Fibroblast of skin of left quadriceps (primary cell): ENCODE data around the gene LAPTM4A.
A peak's percentile ranks its signal among the peaks of the same experiment; 100 is the strongest.

Source experiments
- DNase-seq, 2 experiments: peaks; one replicate each; pipeline ENCODE4 v3.0.0-alpha.2; 2013; ENCODE audit warnings: low read depth in 2 of 2

LAPTM4A gene

DNA sequence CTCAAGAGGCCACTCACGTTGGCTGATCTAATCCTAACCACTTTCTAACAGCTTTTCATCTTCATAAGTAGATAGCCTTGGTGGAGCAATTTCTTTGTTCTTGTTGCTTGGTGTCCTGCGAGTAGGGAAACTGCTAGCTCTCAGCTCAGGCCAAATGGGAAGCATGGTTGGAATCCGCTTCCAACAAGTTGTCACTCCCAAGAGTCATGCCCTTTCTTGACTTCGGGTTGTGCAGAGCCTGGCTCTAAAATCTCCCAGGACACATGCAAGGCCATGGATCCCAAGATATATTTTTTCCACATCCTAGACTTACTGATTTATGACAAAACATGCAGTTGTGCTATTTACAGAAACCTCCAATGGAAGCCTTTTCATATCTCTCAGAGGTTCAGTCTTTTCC, 31.7 kb downstream of the LAPTM4A start:
- no peak for DNase-seq

GRCh38 chr2:20018601-20019152, 32.8 kb downstream of the LAPTM4A start:
- no peak for DNase-seq

DNA sequence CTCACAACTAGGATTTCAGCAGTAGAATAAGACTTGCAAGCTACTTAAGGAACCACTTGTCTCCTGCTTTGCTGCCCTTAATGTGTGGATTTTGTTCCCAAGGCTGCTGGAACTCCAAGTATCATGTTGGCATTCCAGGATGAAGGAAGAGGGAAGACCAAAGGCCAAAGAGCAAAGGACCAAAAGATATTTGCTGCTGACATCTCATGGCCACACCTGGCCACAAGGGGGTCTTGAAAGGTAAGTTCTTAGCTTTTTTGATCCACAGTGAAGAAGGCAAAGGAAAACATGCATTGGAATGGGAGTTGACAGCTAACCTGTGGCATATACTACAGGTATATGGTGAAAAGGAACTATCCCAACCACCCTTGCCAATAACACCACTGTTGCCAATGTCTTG, 35.1 kb downstream of the LAPTM4A start:
- no peak for DNase-seq

DNA sequence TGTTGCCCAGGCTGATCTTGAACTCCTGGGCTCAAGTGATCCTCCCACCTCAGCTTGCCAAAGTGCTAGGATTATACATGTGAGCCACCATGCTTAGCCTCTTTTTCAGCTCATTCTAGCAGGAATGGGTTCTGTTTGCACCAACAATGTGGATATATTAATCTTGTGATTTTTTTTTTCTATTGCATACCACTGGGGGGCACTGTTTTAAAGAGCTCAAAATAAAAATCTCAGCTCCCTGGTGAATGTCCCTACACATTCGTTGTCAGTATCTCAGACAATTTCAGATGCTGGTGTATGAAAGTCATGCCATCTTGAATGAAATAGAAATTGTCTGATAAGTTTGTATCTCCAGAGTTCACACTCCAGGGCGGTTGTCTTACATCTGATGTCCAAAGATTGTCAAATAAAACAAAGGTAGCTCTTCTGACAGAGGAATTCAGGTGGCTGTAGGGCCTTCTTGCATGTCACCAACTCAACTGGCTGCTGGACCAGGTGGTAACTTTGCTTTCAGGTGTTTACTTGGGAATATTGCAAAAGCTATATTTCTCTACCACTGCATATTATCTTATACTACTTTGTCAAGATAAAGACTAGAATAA, 35.8 kb downstream of the LAPTM4A start:
- peak in 1 of 2 experiments; percentile 27 for DNase-seq

GRCh38 chr2:20013126-20013849, 38.1 kb downstream of the LAPTM4A start:
- DNase-seq: no peak

GRCh38 chr2:20012282-20013125, 38.9 kb downstream of the LAPTM4A start, which contains the start of gene MATN3:
Gene MATN3 (minus strand): TSS chr2:20012668. CDS start chr2:20012631, 37 bp downstream.
- DNase-seq: no peak

- DNase-seq: no peak
These were observed 39.5 kb downstream of the LAPTM4A start for GRCh38 chr2:20012032-20012281.

DNA sequence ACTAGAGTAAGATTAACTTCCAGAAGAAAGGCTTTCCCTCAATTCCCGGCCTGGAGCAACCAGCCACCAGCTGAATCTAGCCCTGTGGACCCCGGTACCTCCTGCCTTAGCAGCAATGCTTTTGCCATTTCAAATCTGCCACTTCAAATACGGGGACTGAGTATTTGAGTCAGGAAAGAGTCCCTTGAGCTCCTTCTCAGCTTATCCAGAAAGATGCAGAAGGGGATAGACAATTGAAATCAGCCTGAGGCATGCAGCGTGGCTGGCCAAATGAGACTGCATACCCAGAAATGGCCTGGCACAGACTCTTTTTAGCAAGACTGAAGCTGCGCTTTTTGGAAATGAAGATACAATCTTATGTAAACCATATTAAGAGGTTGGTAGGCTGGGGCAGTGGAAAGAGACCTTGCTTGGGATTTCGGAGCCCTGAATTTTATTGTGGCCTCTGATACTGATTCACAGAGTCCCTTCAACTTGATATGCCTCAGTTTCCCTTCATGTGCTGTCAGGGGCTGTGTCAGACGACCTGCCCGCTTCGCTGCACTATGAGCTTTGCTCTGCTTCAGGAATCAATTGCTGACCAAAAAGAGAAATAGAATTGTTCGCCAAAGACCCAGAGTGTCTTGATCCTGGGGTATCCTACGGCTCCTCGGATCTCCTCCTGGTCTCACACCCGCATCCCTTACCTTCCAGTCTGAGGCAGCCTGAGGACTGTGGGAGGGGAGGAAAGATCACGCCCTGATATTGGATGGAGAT, 40.0 kb downstream of the LAPTM4A start:
- DNase-seq: no peak

GRCh38 chr2:20008703-20009102, 42.7 kb downstream of the LAPTM4A start:
- no peak for DNase-seq

DNA sequence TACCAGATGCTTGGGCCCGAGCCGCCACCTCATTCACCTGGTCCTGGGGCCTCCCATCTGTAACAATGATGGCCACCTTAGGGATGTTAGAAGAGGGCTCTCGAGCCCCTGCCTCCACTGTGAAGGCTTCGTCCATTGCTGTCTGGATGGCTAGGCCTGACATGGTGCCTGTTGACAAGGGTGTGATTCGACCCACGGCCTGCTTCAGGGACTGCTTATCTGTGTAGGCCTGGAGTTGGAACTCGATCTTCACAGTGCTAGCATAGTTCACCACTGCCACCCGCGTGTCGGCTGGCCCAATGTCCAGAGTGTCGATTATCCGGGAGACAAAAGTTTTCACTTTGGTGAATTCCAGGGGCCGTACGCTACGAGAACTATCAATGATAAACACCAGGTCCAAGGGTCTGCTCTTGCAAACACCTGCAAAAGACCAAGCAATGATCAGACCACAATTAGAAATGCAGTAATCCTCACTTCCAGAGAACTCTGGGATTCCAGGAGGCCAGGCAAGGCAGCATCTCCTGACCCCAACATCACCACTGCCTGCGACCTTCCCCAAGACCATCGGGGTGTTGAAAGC, 45.4 kb downstream of the LAPTM4A start:
- DNase-seq: no peak

GRCh38 chr2:20005067-20005627, 46.3 kb downstream of the LAPTM4A start:
- DNase-seq: no peak

- no peak for DNase-seq
These were observed 50.0 kb downstream of the LAPTM4A start for GRCh38 chr2:20001361-20001863.

DNA sequence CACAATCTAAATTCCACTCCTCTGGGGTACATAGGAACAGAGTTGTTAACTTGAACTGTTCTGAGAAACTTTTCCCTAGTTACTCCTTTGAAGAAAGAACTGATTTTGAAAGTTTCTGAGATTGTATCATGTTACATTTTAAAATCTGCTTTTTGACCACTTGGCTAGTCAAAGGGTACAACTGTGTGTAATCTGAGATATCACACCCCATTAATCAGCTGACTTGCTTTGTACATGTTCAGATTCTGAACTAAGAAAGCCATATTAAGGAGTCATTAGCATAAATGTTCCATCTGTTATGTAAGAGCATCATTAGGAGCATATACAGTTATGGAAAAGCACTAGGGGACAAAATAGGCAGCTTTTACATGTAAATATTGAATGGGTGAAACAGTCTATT, 57.7 kb downstream of the LAPTM4A start:
- no peak for DNase-seq

- no peak for DNase-seq
These were observed 59.5 kb downstream of the LAPTM4A start for GRCh38 chr2:19991895-19992294.

GRCh38 chr2:19990416-19990728, 61.1 kb downstream of the LAPTM4A start:
- DNase-seq: no peak

DNA sequence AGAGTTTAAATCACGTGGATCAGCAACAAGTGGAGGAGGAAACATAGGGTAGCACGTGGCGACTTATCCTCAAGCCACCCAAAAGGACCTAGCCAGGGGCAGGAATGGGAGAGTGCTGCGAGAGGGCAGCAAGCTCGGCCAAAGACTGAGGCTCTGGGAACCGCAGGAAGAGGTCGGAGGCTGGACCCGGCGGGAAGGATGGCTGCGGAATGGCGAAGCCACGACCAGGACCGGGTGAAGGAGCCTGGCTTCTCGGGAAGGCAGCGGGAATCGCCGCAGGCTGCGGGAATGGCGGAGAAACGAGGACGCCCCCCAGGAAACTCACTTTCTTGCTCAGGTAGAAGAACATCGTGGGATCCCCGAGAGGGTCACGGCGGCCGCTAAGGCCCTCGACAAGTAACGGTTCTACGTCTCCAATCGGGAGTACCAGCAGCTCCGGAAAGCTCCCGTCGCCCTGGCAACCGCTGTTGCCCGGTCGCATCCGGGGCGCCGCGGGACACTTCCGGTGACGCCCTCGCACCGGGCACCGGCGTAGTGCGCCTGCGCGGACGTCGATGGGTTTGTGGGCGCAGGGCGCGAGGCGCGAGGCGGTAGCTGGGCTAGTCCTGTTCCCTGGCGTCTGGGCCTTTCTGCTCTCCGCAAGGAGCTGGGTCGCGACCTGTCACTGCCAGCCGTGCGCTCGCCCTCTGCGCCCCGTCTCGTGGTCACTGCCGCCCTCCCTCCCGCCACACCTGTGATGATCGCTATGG, 61.6 kb downstream of the LAPTM4A start, which contains the start of gene WDR35:
WDR35 (minus strand) TSS at position 439 of the 749 bp plus-strand sequence; CDS start at position 349, 90 bp downstream.
- DNase-seq: peak; percentile 63 to 66

DNA sequence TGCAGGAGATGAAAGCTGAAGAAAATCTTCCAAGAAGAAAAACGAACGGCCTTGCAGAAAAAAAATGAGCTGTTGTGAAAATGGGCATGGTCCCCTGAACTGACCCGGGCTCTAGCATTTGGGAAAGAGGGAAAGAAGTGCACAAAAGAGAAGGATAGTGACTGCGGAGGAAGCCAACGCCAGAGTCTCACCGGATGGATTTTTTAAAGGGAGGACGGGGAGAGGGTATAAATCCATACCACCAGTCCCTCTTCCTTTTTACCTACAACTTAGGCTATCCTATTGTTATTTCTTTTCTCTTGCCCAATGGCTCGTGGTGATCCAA, 62.1 kb downstream of the LAPTM4A start:
- DNase-seq: no peak

DNA sequence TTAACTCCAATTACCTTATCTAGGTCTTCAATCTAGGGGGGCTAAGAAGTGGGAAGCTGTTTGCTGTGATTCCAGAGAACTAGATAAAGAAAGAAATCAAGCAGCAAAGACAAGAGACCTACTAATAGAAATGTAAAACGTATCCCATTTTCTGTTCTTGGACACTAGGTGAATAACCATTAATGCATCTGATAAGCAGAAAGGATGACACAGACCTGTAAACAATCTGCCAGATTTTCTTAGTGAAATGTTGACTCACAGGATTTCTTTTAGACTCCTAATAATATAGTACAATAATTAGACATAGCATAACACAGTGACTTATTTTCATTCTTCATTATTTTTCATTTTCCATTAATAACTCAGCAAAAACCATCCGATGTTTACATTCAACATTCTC, 62.8 kb downstream of the LAPTM4A start:
- no peak for DNase-seq

GRCh38 chr2:19987936-19988335, 63.5 kb downstream of the LAPTM4A start:
- DNase-seq: no peak
